Stimulated activated CD4-positive, alpha-beta T cell treated with anti-CD3 and anti-CD28 coated beads, Interleukin-1b, Interleukin-23, amount 100 ng/mL, for 48 hours (primary cell): Measurements from ENCODE around the gene MTFR2.
A peak's percentile ranks its signal among the peaks of the same experiment; 100 is the strongest.
"Not testable (repeated sequence)": the region's sequence is repeated elsewhere in the genome, so short reads cannot be mapped to it uniquely, and the experiment has no call there.

Experiments
- DNase-seq: peaks from one replicate; pipeline ENCODE4 v3.0.0-alpha.2; 2020

Gene MTFR2

GRCh38 chr6:136232701-136233100, 17.4 kb downstream of the MTFR2 start:
- DNase-seq, result no peak

- no peak for DNase-seq
Observed at GRCh38 chr6:136230219-136230853, 19.8 kb downstream of the MTFR2 start.

GRCh38 chr6:136228814-136229213, 21.3 kb downstream of the MTFR2 start:
- DNase-seq, result no peak

GRCh38 chr6:136226674-136227377, 23.3 kb downstream of the MTFR2 start:
- DNase-seq, result no peak

- peak; percentile 47 for DNase-seq
Observed at GRCh38 chr6:136226027-136226673, 24.0 kb downstream of the MTFR2 start.

- DNase-seq, result peak; percentile 40
Observed at GRCh38 chr6:136225496-136225895, 24.6 kb downstream of the MTFR2 start.

GRCh38 chr6:136224974-136225373, 25.1 kb downstream of the MTFR2 start:
- not testable (repeated sequence) for DNase-seq

- DNase-seq, result no peak
Observed at GRCh38 chr6:136216503-136217401, 33.4 kb downstream of the MTFR2 start.

- DNase-seq, result no peak
Observed at GRCh38 chr6:136213853-136214252, 36.3 kb downstream of the MTFR2 start.

GRCh38 chr6:136213012-136213539, 37.0 kb downstream of the MTFR2 start:
- DNase-seq, result no peak

GRCh38 chr6:136212608-136213007, 37.5 kb downstream of the MTFR2 start:
- no peak for DNase-seq

GRCh38 chr6:136210398-136211165, 39.5 kb downstream of the MTFR2 start:
- DNase-seq, result no peak

- DNase-seq, result no peak
Observed at GRCh38 chr6:136209496-136209895, 40.6 kb downstream of the MTFR2 start.

- DNase-seq, result no peak
Observed at GRCh38 chr6:136208783-136209182, 41.3 kb downstream of the MTFR2 start.

- DNase-seq, result no peak
Observed at GRCh38 chr6:136201732-136202131, 48.4 kb downstream of the MTFR2 start.

GRCh38 chr6:136192902-136193301, 57.2 kb downstream of the MTFR2 start:
- no peak for DNase-seq

GRCh38 chr6:136191606-136192312, 58.4 kb downstream of the MTFR2 start:
- no peak for DNase-seq

GRCh38 chr6:136189104-136189503, 61.0 kb downstream of the MTFR2 start:
- no peak for DNase-seq

- no peak for DNase-seq
Observed at GRCh38 chr6:136188486-136188885, 61.6 kb downstream of the MTFR2 start.

- DNase-seq, result no peak
Observed at GRCh38 chr6:136186363-136186762, 63.7 kb downstream of the MTFR2 start.

GRCh38 chr6:136184738-136185137, 65.4 kb downstream of the MTFR2 start:
- no peak for DNase-seq
